ENCODE data around the gene TSR3.

Gene TSR3

GRCh38 chr16:1371054-1371978 lies 19.6 kb upstream of the TSR3 start:
- Histone ChIP-seq H3F3A (ENCODE audit: insufficient read depth, low read length) (no peaks in the 10 kb centered on the region), H3K4me1 (ENCODE audit: low read length) (no peaks in the 10 kb centered on the region), H3K27me3 (replicated peaks; ENCODE audit: insufficient read depth, low read length) (no peaks in the 10 kb centered on the region), H3K9me2 (replicated peaks; ENCODE audit: insufficient read depth, low read length) (no peaks in the 10 kb centered on the region), H2AFZ (ENCODE audit: low read length) (no peak overlapping the region), H3K9me3 (replicated peaks; ENCODE audit: insufficient read depth, low read length) (no peaks in the 10 kb centered on the region), H4K20me1 (ENCODE audit: insufficient read depth, low read length) (no peaks in the 10 kb centered on the region), H3K27ac (ENCODE audit: low read length) (no peak overlapping the region), H3K79me2 (ENCODE audit: low read length) (peaks cover 31% of the 10 kb centered on the region), H3K4me3 (ENCODE audit: low read length) (no peak overlapping the region), H3K4me2 (ENCODE audit: low read depth, low read length) (no peak overlapping the region), H3K9ac (ENCODE audit: low read length) (no peak overlapping the region), H3K36me3 (replicated peaks; ENCODE audit: insufficient read depth, low read length) (no peaks in the 10 kb centered on the region)
- TF ChIP-seq EZH2 (optimal IDR thresholded peaks at IDR 0.05; ENCODE audit: low read depth, low read length) (no peak), CTCF (IDR thresholded peaks at IDR 0.05; ENCODE audit: low read length) (no peak), EZH2phosphoT487 (IDR thresholded peaks at IDR 0.05; ENCODE audit: low read length) (no peak)
- DNase-seq: no peak

- H4K20me1 ChIP-seq (ENCODE audit: insufficient read depth, low read length): 0 out of 2 replicates have a peak, but pooled peaks cover 6% of the 10 kb centered on the region
- no peak overlapping the region for H3K27ac ChIP-seq (ENCODE audit: low read length)
- H3F3A ChIP-seq (ENCODE audit: insufficient read depth, low read length): peaks cover 4% of the 10 kb centered on the region; the same call in 1 of the 2 replicates
- no peak overlapping the region for H2AFZ ChIP-seq (ENCODE audit: low read length)
- no peak overlapping the region for H3K4me3 ChIP-seq (ENCODE audit: low read length)
- H3K4me1 ChIP-seq (ENCODE audit: low read length): no peaks in the 10 kb centered on the region
- TF ChIP-seq EZH2phosphoT487 (IDR thresholded peaks at IDR 0.05; ENCODE audit: low read length): no peak
- peaks cover 18% of the 10 kb centered on the region; the same call in 1 of the 2 replicates for H3K36me3 ChIP-seq (replicated peaks; ENCODE audit: insufficient read depth, low read length)
- H3K9me3 ChIP-seq (replicated peaks; ENCODE audit: insufficient read depth, low read length): no peaks in the 10 kb centered on the region
- H3K9ac ChIP-seq (ENCODE audit: low read length): no peak overlapping the region
- peaks cover 37% of the 10 kb centered on the region for H3K79me2 ChIP-seq (ENCODE audit: low read length)
- H3K27me3 ChIP-seq (replicated peaks; ENCODE audit: insufficient read depth, low read length): no peaks in the 10 kb centered on the region
- H3K4me2 ChIP-seq (ENCODE audit: low read depth, low read length): no peak overlapping the region
- no peaks in the 10 kb centered on the region for H3K9me2 ChIP-seq (replicated peaks; ENCODE audit: insufficient read depth, low read length)
- DNase-seq: no peak
Measured at GRCh38 chr16:1367486-1368174, 16.0 kb upstream of the TSR3 start.

DNA sequence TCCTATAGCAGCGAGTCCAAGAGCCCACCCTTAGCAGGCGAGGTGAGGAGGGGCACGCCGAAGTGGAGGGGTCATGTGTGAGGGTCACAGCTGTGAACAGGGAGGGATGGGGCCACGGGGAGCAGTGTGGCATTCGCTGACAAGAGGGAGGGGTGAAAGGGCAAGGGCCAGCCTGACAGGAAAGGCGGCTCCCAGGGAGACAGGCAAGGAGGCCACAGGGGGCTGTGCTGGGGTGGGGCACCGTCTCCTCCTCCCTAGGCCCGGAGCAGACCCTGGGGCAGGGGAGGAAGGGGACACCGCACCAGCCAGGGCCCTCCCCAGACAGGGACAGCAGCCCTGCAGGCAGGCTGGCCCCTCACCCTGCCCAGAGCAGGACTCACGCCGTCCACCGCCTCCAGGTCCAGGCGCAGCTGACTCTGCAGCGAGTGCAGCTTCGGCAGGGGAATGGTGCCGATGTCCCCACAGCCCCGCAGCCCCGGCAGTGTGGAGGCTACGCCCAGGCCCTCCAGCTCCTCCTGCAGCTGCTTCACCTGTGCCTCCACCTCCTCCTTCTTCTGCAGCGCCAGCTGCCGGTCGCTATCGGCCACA lies 15.1 kb upstream of the TSR3 start:
- Histone ChIP-seq H3K9me2 (replicated peaks; ENCODE audit: insufficient read depth, low read length) (no peaks in the 10 kb centered on the region), H3K4me2 (ENCODE audit: low read depth, low read length) (no peak overlapping the region), H2AFZ (ENCODE audit: low read length) (no peak overlapping the region), H3K27me3 (replicated peaks; ENCODE audit: insufficient read depth, low read length) (no peaks in the 10 kb centered on the region), H3F3A (ENCODE audit: insufficient read depth, low read length) (peaks cover 4% of the 10 kb centered on the region; the same call in 1 of the 2 replicates), H3K4me1 (ENCODE audit: low read length) (no peaks in the 10 kb centered on the region), H3K36me3 (replicated peaks; ENCODE audit: insufficient read depth, low read length) (peaks cover 19% of the 10 kb centered on the region; the same call in 1 of the 2 replicates), H3K9me3 (replicated peaks; ENCODE audit: insufficient read depth, low read length) (no peaks in the 10 kb centered on the region), H3K79me2 (ENCODE audit: low read length) (peaks cover 41% of the 10 kb centered on the region), H3K9ac (ENCODE audit: low read length) (no peak overlapping the region), H4K20me1 (ENCODE audit: insufficient read depth, low read length) (0 out of 2 replicates have a peak, but pooled peaks cover 6% of the 10 kb centered on the region), H3K4me3 (ENCODE audit: low read length) (no peak overlapping the region), H3K27ac (ENCODE audit: low read length) (no peak overlapping the region)
- no peak for TF ChIP-seq EZH2phosphoT487 (IDR thresholded peaks at IDR 0.05; ENCODE audit: low read length)
- no peak for TF ChIP-seq CTCF (IDR thresholded peaks at IDR 0.05; ENCODE audit: low read length)
- TF ChIP-seq EZH2 (optimal IDR thresholded peaks at IDR 0.05; ENCODE audit: low read depth, low read length): no peak
- DNase-seq: no peak
